Measurements from ENCODE around the gene TRERF1. TPM values are rescaled to one million over a fixed set of nuclear protein-coding genes. Genes with fewer than 3 reads are reported as not detected.

Gene TRERF1
- polyA plus RNA-seq, 1 donor (not counting 4 experiments of a cell fraction or from before 2014, with no cell fraction given): 4.8 TPM

- Histone ChIP-seq H3K9ac (ENCODE audit: control insufficient read depth, extremely low read depth, insufficient read depth, low read length) (no peak overlapping the region), H3K4me1 (ENCODE audit: control insufficient read depth, extremely low read depth, insufficient read depth, low read length) (peaks cover 28% of the 10 kb centered on the region), H2AFZ (ENCODE audit: control insufficient read depth, low read length) (no peak overlapping the region), H3K4me3 (ENCODE audit: control insufficient read depth in 2 of 3, extremely low read depth in 1 of 3, insufficient read depth in 2 of 3, low read depth in 1 of 3, low read length in 3 of 3) (no peak overlapping the region), H3K27ac (ENCODE audit: control insufficient read depth, insufficient read depth, low read length) (peak overlapping the region; percentile 97), H3K4me2 (ENCODE audit: control insufficient read depth, extremely low read depth, insufficient read depth, low read depth, low read length) (peak overlapping the region; percentile 68), H3K9me3 (ENCODE audit: control insufficient read depth, low read depth, low read length) (no peaks in the 10 kb centered on the region), H3K9me1 (ENCODE audit: control insufficient read depth, extremely low read depth, insufficient read depth, low read length) (no peaks in the 10 kb centered on the region), H4K20me1 (ENCODE audit: control insufficient read depth, extremely low read depth, insufficient read depth, low read length) (no peaks in the 10 kb centered on the region), H3K36me3 (ENCODE audit: control insufficient read depth in 2 of 2, extremely low read depth in 1 of 2, insufficient read depth in 2 of 2, low read length in 2 of 2) (peaks cover 0 to 2% of the 10 kb centered on the region in 2 experiments), H3K79me2 (ENCODE audit: control insufficient read depth, insufficient read depth, low read length) (peaks cover 7% of the 10 kb centered on the region), H3K27me3 (ENCODE audit: control insufficient read depth, extremely low read depth, insufficient read depth, low read length) (no peaks in the 10 kb centered on the region)
- dilution Hi-C loops (cut with MboI; ENCODE audit: extremely low pct_ligation_motif_present, low sequenced_read_pairs): no loop called here
- TF ChIP-seq, protein P1, sequence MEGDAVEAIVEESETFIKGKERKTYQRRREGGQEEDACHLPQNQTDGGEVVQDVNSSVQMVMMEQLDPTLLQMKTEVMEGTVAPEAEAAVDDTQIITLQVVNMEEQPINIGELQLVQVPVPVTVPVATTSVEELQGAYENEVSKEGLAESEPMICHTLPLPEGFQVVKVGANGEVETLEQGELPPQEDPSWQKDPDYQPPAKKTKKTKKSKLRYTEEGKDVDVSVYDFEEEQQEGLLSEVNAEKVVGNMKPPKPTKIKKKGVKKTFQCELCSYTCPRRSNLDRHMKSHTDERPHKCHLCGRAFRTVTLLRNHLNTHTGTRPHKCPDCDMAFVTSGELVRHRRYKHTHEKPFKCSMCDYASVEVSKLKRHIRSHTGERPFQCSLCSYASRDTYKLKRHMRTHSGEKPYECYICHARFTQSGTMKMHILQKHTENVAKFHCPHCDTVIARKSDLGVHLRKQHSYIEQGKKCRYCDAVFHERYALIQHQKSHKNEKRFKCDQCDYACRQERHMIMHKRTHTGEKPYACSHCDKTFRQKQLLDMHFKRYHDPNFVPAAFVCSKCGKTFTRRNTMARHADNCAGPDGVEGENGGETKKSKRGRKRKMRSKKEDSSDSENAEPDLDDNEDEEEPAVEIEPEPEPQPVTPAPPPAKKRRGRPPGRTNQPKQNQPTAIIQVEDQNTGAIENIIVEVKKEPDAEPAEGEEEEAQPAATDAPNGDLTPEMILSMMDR (optimal IDR thresholded peaks at IDR 0.05 in 1 of 3, IDR thresholded peaks at IDR 0.05 in 1 of 3, conservative IDR thresholded peaks at IDR 0.05 in 1 of 3; ENCODE audit: extremely low read depth in 1 of 3, insufficient read depth in 2 of 3, low read length in 3 of 3): no peak
- no peak for TF ChIP-seq EZH2 (IDR thresholded peaks at IDR 0.05; ENCODE audit: low read length)
- DNase-seq (ENCODE audit: low read depth, low spot score) (no peak), FAIRE-seq (no peak)
These were observed 111.2 kb downstream of the TRERF1 start for GRCh38 chr6:42340511-42340910.

GRCh38 chr6:42339991-42340401 lies 111.7 kb downstream of the TRERF1 start:
- H3K27me3 ChIP-seq (ENCODE audit: control insufficient read depth, extremely low read depth, insufficient read depth, low read length): no peaks in the 10 kb centered on the region
- H3K9me3 ChIP-seq (ENCODE audit: control insufficient read depth, low read depth, low read length): no peaks in the 10 kb centered on the region

More at GRCh38 chr6:42339991-42340401, 111.7 kb downstream of the TRERF1 start:
- Histone ChIP-seq H3K4me2 (ENCODE audit: control insufficient read depth, extremely low read depth, insufficient read depth, low read depth, low read length) (peak overlapping the region; percentile 68), H3K79me2 (ENCODE audit: control insufficient read depth, insufficient read depth, low read length) (peaks cover 8% of the 10 kb centered on the region), H3K4me3 (ENCODE audit: control insufficient read depth in 2 of 3, extremely low read depth in 1 of 3, insufficient read depth in 2 of 3, low read depth in 1 of 3, low read length in 3 of 3) (no peak overlapping the region), H3K36me3 (ENCODE audit: control insufficient read depth in 2 of 2, extremely low read depth in 1 of 2, insufficient read depth in 2 of 2, low read length in 2 of 2) (peaks cover 0 to 2% of the 10 kb centered on the region in 2 experiments), H4K20me1 (ENCODE audit: control insufficient read depth, extremely low read depth, insufficient read depth, low read length) (no peaks in the 10 kb centered on the region), H3K4me1 (ENCODE audit: control insufficient read depth, extremely low read depth, insufficient read depth, low read length) (peaks cover 31% of the 10 kb centered on the region), H2AFZ (ENCODE audit: control insufficient read depth, low read length) (no peak overlapping the region), H3K27ac (ENCODE audit: control insufficient read depth, insufficient read depth, low read length) (peak overlapping the region; percentile 97), H3K9ac (ENCODE audit: control insufficient read depth, extremely low read depth, insufficient read depth, low read length) (peak overlapping the region; percentile 74), H3K9me1 (ENCODE audit: control insufficient read depth, extremely low read depth, insufficient read depth, low read length) (no peaks in the 10 kb centered on the region)
- dilution Hi-C loops (cut with MboI; ENCODE audit: extremely low pct_ligation_motif_present, low sequenced_read_pairs): no loop called here
- DNase-seq (ENCODE audit: low read depth, low spot score) (peak; percentile 40), FAIRE-seq (peak; percentile 83)
- TF ChIP-seq, protein P1 (optimal IDR thresholded peaks at IDR 0.05 in 1 of 3, IDR thresholded peaks at IDR 0.05 in 1 of 3, conservative IDR thresholded peaks at IDR 0.05 in 1 of 3; ENCODE audit: extremely low read depth in 1 of 3, insufficient read depth in 2 of 3, low read length in 3 of 3): no peak
- no peak for TF ChIP-seq EZH2 (IDR thresholded peaks at IDR 0.05; ENCODE audit: low read length)

Data from keratinocyte (primary cell).